Measurements from ENCODE around the gene ASXL2.

DNA sequence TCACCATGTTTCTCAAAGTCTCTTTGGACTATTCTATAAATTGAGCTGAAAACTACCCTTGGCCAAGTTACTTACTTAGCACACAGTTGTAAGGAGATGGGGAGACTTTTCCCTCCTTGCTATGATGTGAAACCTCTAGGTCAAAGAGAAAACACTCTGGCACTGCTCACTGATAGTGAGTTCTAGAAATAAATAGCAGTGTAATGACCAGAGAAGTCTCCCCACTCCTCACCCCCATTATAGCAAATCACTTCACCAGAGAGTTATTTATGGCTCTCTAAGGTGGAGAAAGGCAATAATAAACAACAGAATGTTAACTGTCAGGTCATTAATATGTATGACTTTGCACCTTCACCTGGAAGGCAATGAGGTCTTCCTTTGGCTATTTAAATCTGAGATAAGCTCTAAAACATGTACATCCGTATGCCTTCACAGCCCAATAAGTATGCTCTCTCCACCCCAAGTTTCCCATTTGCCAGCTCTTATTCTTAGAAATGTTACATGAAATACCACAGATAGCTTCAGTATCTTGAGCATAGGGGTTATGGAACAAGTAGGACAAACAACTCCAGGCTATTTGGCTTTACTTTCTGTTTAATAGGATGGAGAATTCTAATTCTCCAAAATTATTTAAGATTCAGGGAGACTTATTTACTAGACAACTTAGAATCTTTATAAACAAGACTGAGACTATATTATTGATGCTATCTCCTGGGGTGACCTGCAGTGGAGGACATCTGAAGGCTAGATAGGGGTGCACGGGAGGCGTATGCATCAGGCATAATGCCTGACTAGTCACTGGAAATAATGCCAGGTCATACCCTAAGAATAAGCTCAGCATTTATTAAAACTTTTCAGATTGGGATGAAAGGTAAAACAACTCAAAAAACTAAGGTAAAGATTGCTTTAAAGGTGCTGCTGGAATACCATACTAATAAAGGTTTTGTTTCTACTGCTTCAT is 139.6 kb downstream of the ASXL2 start:
- no peak for TF ChIP-seq SUZ12 (IDR thresholded peaks at IDR 0.05; ENCODE audit: extremely low read depth, insufficient read depth, insufficient read length)
- no peak for TF ChIP-seq YY1 (IDR thresholded peaks at IDR 0.05; ENCODE audit: insufficient read depth, insufficient read length)

Measured in NT2/D1 (cell line).